Activated CD4-positive, alpha-beta T cell treated with anti-CD3 and anti-CD28 coated beads, Interleukin-2, amount 10 ng/mL, durations not matched to agents 7 days and 5 days (primary cell): ENCODE measurements around the gene LACTBL1. TPM values are rescaled to one million over a fixed set of nuclear protein-coding genes. Genes with fewer than 3 reads are reported as not detected.
"Not testable (repeated sequence)": the region's sequence is repeated elsewhere in the genome, so short reads cannot be mapped to it uniquely, and the experiment has no call there.

ENCODE experiments used
- CTCF ChIA-PET: fragments of 350-600 bp; sonication (Branson Sonifier 250); formaldehyde crosslinking; loops from one replicate; lab custom pipeline; 2021; ENCODE audit warnings: antibody characterized with exemption; lab: Charles Lee
- POLR2A ChIA-PET: fragments of 350-600 bp; sonication (Branson Sonifier 250); formaldehyde crosslinking; loops from one replicate; lab custom pipeline; 2021; ENCODE audit warnings: antibody characterized with exemption; lab: Charles Lee
- DNase-seq: peaks from one replicate; pipeline ENCODE4 v3.0.0-alpha.2; 2020
- H3K27ac Mint-ChIP-seq: one replicate; pipeline ENCODE4 v1.8.0; 2021; ENCODE audit warnings: mild to moderate bottlenecking, moderate library complexity, mixed read lengths
- H3K27me3 Mint-ChIP-seq: one replicate; pipeline ENCODE4 v1.8.0; 2021; ENCODE audit warnings: mixed read lengths
- H3K36me3 Mint-ChIP-seq: one replicate; pipeline ENCODE4 v1.8.0; 2021; ENCODE audit warnings: low read depth, mixed read lengths
- H3K4me1 Mint-ChIP-seq: one replicate; pipeline ENCODE4 v1.8.0; 2021; ENCODE audit warnings: mixed read lengths
- H3K4me3 Mint-ChIP-seq: one replicate; pipeline ENCODE4 v1.8.0; 2021; ENCODE audit warnings: mild to moderate bottlenecking, moderate library complexity, mixed read lengths
- H3K9me3 Mint-ChIP-seq: one replicate; pipeline ENCODE4 v1.8.0; 2021; ENCODE audit warnings: mixed read lengths
- total RNA-seq, 2 experiments: library from RNA; stranded (reverse); gene quantifications; one replicate each; pipeline ENCODE4 v1.2.3, GENCODE V29; 2021

Gene LACTBL1, protein sequence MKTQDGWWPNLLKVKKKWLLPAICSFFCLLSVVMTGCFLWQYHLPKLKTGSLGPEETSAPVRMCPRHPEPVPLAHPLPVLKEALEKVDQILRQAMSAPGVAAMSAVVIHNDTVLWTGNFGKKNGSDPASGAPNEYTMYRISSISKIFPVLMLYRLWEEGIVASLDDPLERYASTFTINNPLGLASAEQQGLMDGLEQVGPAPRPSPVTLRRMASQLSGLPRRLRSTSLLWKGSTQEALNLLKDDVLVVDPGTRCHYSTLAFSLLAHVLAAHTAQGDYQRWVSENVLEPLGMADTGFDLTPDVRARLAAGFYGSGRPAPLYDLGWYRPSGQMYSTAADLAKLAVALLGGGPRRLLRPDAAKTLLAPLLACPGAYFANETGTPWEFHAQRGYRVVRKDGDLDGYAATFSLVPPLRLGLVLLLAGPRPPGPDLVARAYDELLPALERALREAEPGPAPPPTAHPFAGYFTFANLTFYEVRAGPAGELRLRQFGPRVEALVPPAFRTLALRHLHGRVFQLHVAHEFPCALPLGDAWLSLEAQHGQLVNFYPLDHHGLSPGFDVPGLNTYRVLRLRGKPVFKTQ
- not detected for total RNA-seq

DNA sequence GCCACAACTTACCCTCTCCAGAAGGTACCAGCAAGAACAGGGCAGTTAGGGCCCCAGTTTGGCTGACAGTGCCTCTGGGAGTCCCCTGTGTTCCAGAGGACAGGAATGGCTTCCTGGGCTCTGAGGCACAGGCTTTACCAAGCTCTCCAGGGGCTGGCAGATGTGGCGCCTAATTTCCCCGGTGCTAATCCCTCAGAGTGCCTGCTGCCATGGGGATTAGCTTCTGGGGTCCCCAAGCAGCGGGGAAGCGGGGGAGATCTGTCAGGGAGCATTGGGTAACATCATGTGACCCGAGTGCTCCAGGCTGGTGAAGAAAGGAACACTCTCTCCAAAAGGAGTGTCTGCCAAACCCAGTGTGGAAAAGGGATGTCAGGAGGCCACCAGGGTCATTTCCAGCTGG is at the start of gene LACTBL1:
LACTBL1 (minus strand) TSS at position 107 of the 400 bp plus-strand sequence. CDS start 550 bp downstream, outside the sequence.
- Mint-ChIP-seq H3K27me3 (peaks cover 49% of the 10 kb centered on the region), H3K9me3 (no peaks in the 10 kb centered on the region), H3K36me3 (no peaks in the 10 kb centered on the region), H3K4me3 (no peak within 1 kb of the TSS), H3K27ac (no peak within 1 kb of the TSS), H3K4me1 (no peaks in the 10 kb centered on the region)
- DNase-seq, result no peak
- CTCF ChIA-PET, result no interaction called here
- POLR2A ChIA-PET, result no interaction called here

DNA sequence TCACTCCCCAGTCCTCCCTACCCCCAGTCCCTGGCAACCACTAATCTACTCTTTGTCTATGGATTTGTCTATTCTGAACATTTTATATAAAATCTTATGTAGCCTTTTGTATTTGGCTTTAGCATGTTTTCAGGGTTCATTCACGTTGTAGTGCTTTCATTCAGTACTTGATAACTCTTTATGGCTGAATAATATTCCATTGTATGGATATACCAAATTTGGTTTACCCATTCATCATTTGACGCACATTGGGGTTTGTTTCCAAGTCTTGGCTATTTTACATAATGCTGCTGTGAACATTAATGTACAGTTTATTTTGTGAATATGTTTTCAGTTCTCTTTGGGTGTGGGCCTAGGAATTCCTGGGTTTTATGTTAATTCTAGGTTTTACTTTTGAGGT is 49.2 kb upstream of the LACTBL1 start:
- DNase-seq, result no peak
- POLR2A ChIA-PET, result no interaction called here
- no peaks in the 10 kb centered on the region for H3K27me3 Mint-ChIP-seq
- no peak overlapping the region for H3K27ac Mint-ChIP-seq
- H3K4me1 Mint-ChIP-seq, result peaks cover 48% of the 10 kb centered on the region
- H3K36me3 Mint-ChIP-seq, result peaks cover 21% of the 10 kb centered on the region
- H3K9me3 Mint-ChIP-seq, result peaks cover 13% of the 10 kb centered on the region
- CTCF ChIA-PET, result interaction anchor here (0.6 kb wide), 2 partner anchors 31 to 345 kb away, joined by 3 to 5 read pairs; no protein-coding TSS in a partner anchor
- no peak overlapping the region for H3K4me3 Mint-ChIP-seq

DNA sequence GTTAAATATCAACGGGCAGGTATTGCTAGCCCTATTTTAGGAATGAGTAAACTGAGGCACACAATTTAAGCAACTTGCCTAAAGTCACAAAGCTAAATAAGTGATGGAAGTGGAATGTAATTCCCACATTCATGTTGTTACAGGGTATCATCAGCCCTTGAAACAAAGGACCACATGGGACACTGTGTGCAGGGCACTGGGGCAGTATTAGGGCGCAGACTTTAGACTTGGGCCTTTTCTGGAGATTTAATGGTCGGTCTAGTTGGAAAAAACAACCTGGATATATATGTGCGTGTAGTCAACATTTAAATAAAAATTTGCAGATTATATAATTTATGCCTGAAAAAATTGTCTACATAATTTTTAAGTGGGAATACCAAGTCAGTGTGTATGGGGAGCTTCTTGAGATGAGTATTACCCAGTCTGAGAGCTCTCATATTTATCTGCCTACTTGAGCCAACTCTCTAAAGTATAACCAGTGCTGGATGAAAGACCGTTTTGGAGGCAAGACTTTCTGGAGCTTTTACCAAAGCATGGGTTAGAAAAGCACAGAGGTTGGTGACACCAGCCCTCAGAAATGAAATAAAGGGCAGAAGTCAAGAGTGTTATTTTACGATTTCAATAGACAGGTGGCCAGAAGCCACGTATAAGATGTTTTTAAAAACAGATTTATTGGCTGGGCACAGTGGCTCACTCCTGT is 48.2 kb upstream of the LACTBL1 start:
- peak overlapping the region; percentile 93 for H3K27ac Mint-ChIP-seq
- ChIA-PET POLR2A (interaction anchor here (0.6 kb wide), 1 partner anchor 16 kb away, joined by 6 read pairs; no protein-coding TSS in a partner anchor), CTCF (interaction anchor here (1.2 to 1.5 kb wide), 2 partner anchors 17 to 163 kb away, joined by 3 to 4 read pairs; no protein-coding TSS in a partner anchor)
- DNase-seq, result no peak
- no peaks in the 10 kb centered on the region for H3K27me3 Mint-ChIP-seq
- H3K9me3 Mint-ChIP-seq, result peaks cover 13% of the 10 kb centered on the region
- H3K36me3 Mint-ChIP-seq, result peaks cover 21% of the 10 kb centered on the region
- peak overlapping the region; percentile 94 for H3K4me3 Mint-ChIP-seq
- peaks cover 41% of the 10 kb centered on the region for H3K4me1 Mint-ChIP-seq

DNA sequence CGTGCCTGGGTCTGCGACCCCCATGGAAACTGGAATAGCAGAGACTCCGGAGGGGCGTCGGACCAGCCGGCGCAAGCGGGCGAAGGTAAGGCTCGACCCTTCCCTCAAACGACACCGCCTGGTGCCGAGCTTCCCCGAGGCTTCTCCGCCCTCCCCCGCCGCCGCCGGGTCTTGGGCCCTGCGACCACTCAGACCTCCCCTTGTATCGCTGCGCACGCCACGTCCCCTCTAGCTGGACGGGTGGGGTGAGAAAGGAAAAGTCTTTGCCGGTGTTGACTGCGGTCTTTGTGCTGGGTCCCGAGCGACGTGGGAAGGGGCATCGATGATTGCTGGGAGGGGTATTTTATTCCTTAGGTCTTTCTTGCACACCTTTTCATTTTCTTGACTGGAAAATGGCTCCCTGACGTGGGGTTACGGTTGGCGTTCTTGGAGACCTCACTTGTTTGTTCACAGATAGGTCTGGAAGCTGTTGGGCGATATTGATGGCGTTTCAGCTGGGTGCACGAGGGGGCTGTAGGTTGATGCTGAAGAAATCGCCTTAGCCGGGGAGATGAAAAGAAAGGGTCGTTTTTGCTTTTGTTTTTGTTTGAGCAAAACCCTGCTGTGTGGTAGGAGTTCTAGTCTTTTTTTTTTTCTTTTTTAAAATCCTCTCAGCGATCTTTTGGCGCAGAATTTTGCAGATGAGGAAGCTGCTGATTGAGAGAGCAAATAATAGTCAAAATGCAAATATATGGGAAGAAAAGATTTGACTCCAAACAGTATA is 47.4 kb upstream of the LACTBL1 start:
- peak overlapping the region; percentile 93 for H3K27ac Mint-ChIP-seq
- H3K27me3 Mint-ChIP-seq, result no peaks in the 10 kb centered on the region
- peak overlapping the region; percentile 94 for H3K4me3 Mint-ChIP-seq
- peaks cover 13% of the 10 kb centered on the region for H3K9me3 Mint-ChIP-seq
- CTCF ChIA-PET, result interaction anchor here (0.7 to 1.5 kb wide), 4 partner anchors 18 to 164 kb away, joined by 3 to 5 read pairs (median 4); no protein-coding TSS in a partner anchor
- H3K4me1 Mint-ChIP-seq, result peaks cover 41% of the 10 kb centered on the region
- DNase-seq, result peak; percentile 36
- POLR2A ChIA-PET, result interaction anchor here (0.6 kb wide), 1 partner anchor 15 kb away, joined by 6 read pairs; no protein-coding TSS in a partner anchor
- H3K36me3 Mint-ChIP-seq, result peaks cover 21% of the 10 kb centered on the region

DNA sequence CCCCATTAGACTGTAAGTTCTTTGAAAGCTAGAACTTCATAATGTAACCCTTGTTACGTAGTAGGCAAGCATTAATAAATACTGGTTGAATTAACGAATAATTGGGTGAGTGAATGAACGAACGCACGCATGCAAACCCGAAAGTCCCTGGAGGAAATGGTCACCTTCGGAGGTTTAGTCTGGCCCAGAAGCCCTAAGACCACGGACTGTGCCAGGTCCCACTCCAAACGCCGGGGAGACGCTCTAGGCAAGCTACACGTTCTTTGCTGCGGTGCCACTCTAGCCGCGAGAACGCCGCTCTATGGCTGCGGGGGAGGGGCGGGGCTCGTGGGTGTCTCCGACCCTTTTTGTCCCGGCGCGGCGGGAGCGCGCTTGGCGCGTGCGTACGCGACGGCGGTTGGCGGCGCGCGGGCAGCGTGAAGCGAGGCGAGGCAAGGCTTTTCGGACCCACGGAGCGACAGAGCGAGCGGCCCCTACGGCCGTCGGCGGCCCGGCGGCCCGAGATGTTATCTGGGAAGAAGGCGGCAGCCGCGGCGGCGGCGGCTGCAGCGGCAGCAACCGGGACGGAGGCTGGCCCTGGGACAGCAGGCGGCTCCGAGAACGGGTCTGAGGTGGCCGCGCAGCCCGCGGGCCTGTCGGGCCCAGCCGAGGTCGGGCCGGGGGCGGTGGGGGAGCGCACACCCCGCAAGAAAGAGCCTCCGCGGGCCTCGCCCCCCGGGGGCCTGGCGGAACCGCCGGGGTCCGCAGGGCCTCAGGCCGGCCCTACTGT is 46.6 kb upstream of the LACTBL1 start, which contains the start of gene KDM1A:
KDM1A (plus strand) TSS at position 375 of the 769 bp plus-strand sequence; CDS start at position 504, 129 bp downstream.
- Mint-ChIP-seq H3K27ac (peak within 1 kb of the TSS; percentile 93), H3K27me3 (no peaks in the 10 kb centered on the region), H3K4me3 (peak within 1 kb of the TSS; percentile 94), H3K9me3 (peaks cover 13% of the 10 kb centered on the region), H3K4me1 (peaks cover 39% of the 10 kb centered on the region), H3K36me3 (peaks cover 21% of the 10 kb centered on the region)
- ChIA-PET CTCF (interaction anchor here (0.6 to 0.8 kb wide), 3 partner anchors 55 to 178 kb away, joined by 3 to 5 read pairs (median 3); no protein-coding TSS in a partner anchor), POLR2A (no interaction called here)
- peak; percentile 94 for DNase-seq

DNA sequence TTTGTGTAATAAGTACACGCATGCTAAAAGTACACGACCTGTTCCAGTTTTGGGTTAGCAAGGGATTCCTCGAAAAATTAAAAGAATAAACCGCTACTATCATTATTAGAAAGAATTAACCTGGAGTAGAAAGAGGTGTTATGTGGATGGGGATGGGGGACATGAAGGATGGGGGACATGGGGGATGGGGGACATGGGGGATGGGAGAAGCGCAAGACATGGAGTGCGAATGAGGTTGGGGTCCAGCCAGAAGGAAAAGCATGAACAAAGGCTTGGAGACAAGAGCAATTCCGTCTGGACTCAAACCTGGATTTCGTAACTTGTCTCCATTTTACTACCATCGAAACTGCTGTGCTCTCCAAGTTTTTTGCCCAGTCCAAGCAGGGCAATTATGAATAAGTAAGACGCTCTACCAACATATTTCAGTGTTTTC is 46.0 kb upstream of the LACTBL1 start:
- ChIA-PET CTCF (interaction anchor here (0.8 kb wide), 1 partner anchor 100 kb away, joined by 3 read pairs; no protein-coding TSS in a partner anchor), POLR2A (no interaction called here)
- Mint-ChIP-seq H3K4me3 (peak overlapping the region; percentile 93), H3K27me3 (no peaks in the 10 kb centered on the region), H3K4me1 (peaks cover 36% of the 10 kb centered on the region), H3K36me3 (peaks cover 18% of the 10 kb centered on the region), H3K9me3 (peaks cover 10% of the 10 kb centered on the region), H3K27ac (peak overlapping the region; percentile 92)
- no peak for DNase-seq

DNA sequence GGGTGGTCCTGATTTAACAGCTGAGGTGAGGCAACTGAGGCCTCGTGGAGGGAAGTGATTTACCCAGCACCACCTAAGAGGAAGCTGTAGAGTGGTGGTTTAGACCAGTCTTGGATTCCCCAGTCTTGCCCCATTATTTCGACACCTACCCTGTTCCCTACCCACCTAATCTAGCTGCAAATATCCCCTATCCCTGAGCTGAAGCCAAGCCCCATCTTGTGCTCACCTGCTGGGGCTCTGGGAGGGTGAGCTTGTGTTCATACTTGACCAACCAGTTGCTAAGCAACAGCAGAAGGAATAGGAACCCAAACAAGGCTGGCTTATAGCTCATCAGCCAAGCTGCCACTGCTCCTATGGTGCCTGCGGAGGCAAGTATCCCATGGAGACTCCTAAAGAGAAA is 41.0 kb upstream of the LACTBL1 start:
- H3K4me1 Mint-ChIP-seq, result peaks cover 6% of the 10 kb centered on the region
- H3K9me3 Mint-ChIP-seq, result no peaks in the 10 kb centered on the region
- H3K27me3 Mint-ChIP-seq, result no peaks in the 10 kb centered on the region
- no peak overlapping the region for H3K4me3 Mint-ChIP-seq
- CTCF ChIA-PET, result no interaction called here
- H3K36me3 Mint-ChIP-seq, result no peaks in the 10 kb centered on the region
- POLR2A ChIA-PET, result no interaction called here
- H3K27ac Mint-ChIP-seq, result no peak overlapping the region
- no peak for DNase-seq

DNA sequence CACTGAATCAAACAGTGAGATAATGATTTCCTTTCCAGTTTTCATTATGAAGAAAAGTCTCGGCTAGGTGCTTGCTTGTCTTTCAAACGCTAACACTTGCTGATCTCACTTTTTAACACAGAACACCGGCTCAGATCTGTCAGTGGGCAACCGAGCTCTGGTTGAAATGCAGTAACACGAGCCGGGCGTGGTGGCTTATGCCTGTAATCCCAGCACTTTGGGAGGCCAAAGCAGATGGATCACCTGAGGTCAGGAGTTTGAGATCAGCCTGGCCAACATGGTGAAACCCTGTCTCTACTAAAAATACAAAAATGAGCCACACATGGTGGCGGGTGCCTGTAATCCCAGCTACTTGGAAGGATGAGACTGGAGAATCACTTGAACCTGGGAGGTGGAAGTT is 37.4 kb upstream of the LACTBL1 start:
- H3K36me3 Mint-ChIP-seq, H3K27me3 Mint-ChIP-seq, CTCF ChIA-PET, H3K4me3 Mint-ChIP-seq, DNase-seq, H3K4me1 Mint-ChIP-seq, H3K27ac Mint-ChIP-seq, POLR2A ChIA-PET, H3K9me3 Mint-ChIP-seq: not testable (repeated sequence)

DNA sequence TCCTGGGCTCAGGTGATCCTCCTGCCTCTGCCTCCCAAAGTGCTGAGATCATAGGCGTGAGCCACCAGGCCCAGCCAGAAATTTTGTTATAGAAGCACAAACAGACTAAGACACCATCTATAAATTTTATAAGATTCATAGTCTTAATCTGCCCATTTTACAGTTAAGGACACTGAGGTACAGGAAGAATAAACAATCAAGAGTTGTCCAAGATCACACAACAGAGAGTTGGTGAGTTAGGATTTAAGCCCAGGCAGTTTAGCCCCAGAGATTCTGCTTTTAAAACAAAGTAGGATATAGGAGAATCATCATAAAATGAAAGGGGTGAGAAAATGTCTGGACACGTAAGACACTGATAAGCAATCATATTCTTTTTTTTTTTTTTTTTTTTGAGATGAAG is 36.2 kb upstream of the LACTBL1 start:
- H3K4me1 Mint-ChIP-seq, result no peaks in the 10 kb centered on the region
- ChIA-PET CTCF (no interaction called here), POLR2A (no interaction called here)
- no peak overlapping the region for H3K4me3 Mint-ChIP-seq
- no peaks in the 10 kb centered on the region for H3K36me3 Mint-ChIP-seq
- no peaks in the 10 kb centered on the region for H3K9me3 Mint-ChIP-seq
- no peak overlapping the region for H3K27ac Mint-ChIP-seq
- peaks cover 6% of the 10 kb centered on the region for H3K27me3 Mint-ChIP-seq
- no peak for DNase-seq

DNA sequence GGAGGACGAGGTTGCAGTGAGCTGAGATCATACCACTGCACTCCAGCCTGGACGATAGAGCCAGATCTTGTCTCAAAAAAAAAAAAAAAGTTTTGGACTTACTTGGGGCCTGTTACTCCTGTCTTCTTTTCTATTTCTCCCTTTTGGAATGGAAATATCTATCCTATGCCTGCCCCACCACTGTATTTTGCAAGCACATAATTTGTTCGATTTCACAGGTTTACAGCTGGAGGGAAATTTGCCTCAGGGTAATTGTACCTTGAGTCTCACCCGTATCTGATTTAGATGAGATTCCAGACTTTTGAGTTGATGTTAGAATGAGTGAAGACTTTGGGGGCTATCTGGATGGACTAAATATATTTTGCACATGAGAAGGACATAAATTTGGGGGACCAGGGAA is 34.4 kb upstream of the LACTBL1 start:
- no peak overlapping the region for H3K4me3 Mint-ChIP-seq
- no peak overlapping the region for H3K27ac Mint-ChIP-seq
- no peaks in the 10 kb centered on the region for H3K4me1 Mint-ChIP-seq
- no peaks in the 10 kb centered on the region for H3K9me3 Mint-ChIP-seq
- no peaks in the 10 kb centered on the region for H3K36me3 Mint-ChIP-seq
- H3K27me3 Mint-ChIP-seq, result peaks cover 10% of the 10 kb centered on the region
- POLR2A ChIA-PET, result no interaction called here
- DNase-seq, result no peak
- CTCF ChIA-PET, result interaction anchor here (0.5 to 0.7 kb wide), 2 partner anchors 580 to 1669 kb away, joined by 3 to 4 read pairs; no protein-coding TSS in a partner anchor

DNA sequence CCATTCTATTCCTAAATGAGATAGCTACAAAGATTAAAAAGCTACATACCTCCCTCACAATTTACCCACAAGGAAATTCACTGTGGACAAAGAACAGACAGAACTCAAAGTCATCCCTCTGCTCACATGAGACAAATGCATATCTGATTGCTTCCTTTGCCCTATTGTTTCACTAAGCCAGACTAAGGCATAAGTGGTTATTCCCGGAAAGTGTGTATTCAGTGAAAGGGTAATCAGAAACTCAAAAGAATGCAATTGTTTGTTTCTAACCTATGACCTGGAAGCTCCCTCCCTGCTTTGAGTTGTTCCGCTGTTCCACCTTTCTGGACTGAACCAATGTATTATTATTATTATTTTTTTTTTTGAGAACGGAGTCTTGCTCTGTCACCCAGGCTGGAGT is 32.1 kb upstream of the LACTBL1 start:
- ChIA-PET CTCF (interaction anchor here (1.1 kb wide), 1 partner anchor 16 kb away, joined by 4 read pairs; no protein-coding TSS in a partner anchor), POLR2A (interaction anchor here (0.6 kb wide), 1 partner anchor 16 kb away, joined by 6 read pairs; no protein-coding TSS in a partner anchor)
- H3K4me1 Mint-ChIP-seq, H3K4me3 Mint-ChIP-seq, H3K36me3 Mint-ChIP-seq, H3K9me3 Mint-ChIP-seq, H3K27ac Mint-ChIP-seq, DNase-seq: not testable (repeated sequence)
- peaks cover 10% of the 10 kb centered on the region for H3K27me3 Mint-ChIP-seq
